GM23338 (cell line): ENCODE data around the gene TMEM252. TPM values are rescaled to one million over a fixed set of nuclear protein-coding genes. Genes with fewer than 3 reads are reported as not detected.

Experiments used
- ETS1 ChIP-seq: IDR thresholded peaks from 2 replicates; pipeline ENCODE4 v1.6.1; 2016; ENCODE audit warnings: antibody characterized with exemption
- EZH2 ChIP-seq: fragments of 200-600 bp; sonication (generic); IDR thresholded peaks from one replicate; pipeline ENCODE4 v1.8.0; 2017; ENCODE audit warnings: antibody characterized with exemption, mild to moderate bottlenecking, low read depth; ENCODE audit not compliant: unreplicated experiment
- EZH2phosphoT487 ChIP-seq: fragments of 200-600 bp; sonication (generic); IDR thresholded peaks from one replicate; pipeline ENCODE4 v1.8.1; 2018; ENCODE audit warnings: antibody characterized with exemption; ENCODE audit not compliant: unreplicated experiment
- JUNB ChIP-seq: IDR thresholded peaks from one replicate; pipeline ENCODE4 v1.6.1; 2016; ENCODE audit warnings: antibody characterized with exemption; ENCODE audit not compliant: unreplicated experiment
- NANOG ChIP-seq: IDR thresholded peaks from 2 replicates; pipeline ENCODE4 v1.6.1; 2016; ENCODE audit warnings: antibody characterized with exemption, borderline replicate concordance
- REST ChIP-seq: IDR thresholded peaks from one replicate; pipeline ENCODE4 v1.6.1; 2018; ENCODE audit warnings: antibody characterized with exemption; ENCODE audit not compliant: unreplicated experiment
- ZNF331 ChIP-seq: fragments of 250-450 bp; sonication (Bioruptor Pico); IDR thresholded peaks from 2 replicates; pipeline ENCODE4 v1.5.0; 2020; ENCODE audit warnings: low read depth, mild to moderate bottlenecking, moderate library complexity
- ZNF462 ChIP-seq: fragments of 250-450 bp; sonication (Bioruptor Pico); IDR thresholded peaks from 2 replicates; pipeline ENCODE4 v1.5.0; 2020; ENCODE audit warnings: mild to moderate bottlenecking, moderate library complexity
- polyA plus RNA-seq: library from polyadenylated mRNA; unstranded; fragments of >200 nt; fragmentation: Nextera tagmentation; extraction: Ambion mirVana; gene quantifications from 2 replicates; pipeline ENCODE4 v1.2.1, GENCODE V29; 2016
- total RNA-seq: library from RNA; depleted of rRNA; stranded (reverse); fragments of >200 nt; shearing (Covaris generic); gene quantifications from 2 replicates; pipeline ENCODE4 v1.2.3, GENCODE V29; 2014

Gene TMEM252
- total and polyA plus RNA-seq, 2 experiments from 2014 or later: not detected

GRCh38 chr9:68548241-68548640 lies 7.6 kb upstream of the TMEM252 start (continued):
- TF ChIP-seq ZNF462 (no peak), REST (no peak), ZNF331 (CRISPR knock-in tag) (no peak), ETS1 (no peak), JUNB (no peak), NANOG (no peak), EZH2phosphoT487 (no peak), EZH2 (no peak)
